Measurements from ENCODE around the gene ARPC1B. TPM values are rescaled to one million over a fixed set of nuclear protein-coding genes. Genes with fewer than 3 reads are reported as not detected.
"Not testable (repeated sequence)": the region's sequence is repeated elsewhere in the genome, so short reads cannot be mapped to it uniquely, and the experiment has no call there.

Gene ARPC1B
- total and polyA plus RNA-seq, 7 donors, result 70.3 to 390 (median 136) TPM

DNA sequence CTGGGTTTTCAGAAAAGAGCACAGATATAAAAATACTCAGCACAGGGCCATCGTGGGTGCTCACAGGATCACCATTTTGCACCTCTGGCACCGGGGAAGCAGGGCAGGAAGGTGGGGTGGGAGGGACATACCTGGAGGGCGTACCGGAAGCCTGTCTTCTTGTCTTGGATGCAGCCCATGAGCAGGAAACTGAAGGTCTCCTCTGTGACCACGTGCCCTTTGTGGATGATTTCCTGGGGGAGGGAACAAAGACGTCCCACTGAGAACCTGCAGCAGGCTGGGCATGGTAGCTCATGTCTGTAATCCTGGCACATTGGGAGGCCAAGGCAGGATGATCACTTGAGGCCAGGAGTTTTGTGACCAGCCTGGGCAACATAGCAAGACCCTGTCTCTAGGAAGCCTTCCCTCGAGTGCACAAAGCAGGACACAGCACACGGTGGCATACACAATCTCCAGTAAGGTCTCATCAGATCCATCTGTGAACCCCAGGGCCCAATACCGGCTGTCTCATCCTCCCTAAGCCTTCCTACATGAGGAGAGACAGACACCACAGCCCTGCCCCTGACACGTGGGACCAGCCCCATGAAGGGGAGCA is 54.5 kb downstream of the ARPC1B start:
- 88 to 89% methylated on average over 10 of the region's 10 CpGs for WGBS, 2 donors
- no peak overlapping the region for H3K4me3 ChIP-seq
- H3K9me3 ChIP-seq, result no peaks in the 10 kb centered on the region
- no peaks in the 10 kb centered on the region for H3K4me1 ChIP-seq
- DNase-seq, result no peak
- no peak overlapping the region for H3K27ac ChIP-seq
- intact Hi-C loops (cut with DNase I), result no loop called here
- H3K36me3 ChIP-seq, result peaks cover 5 to 78% (median 42%) of the 10 kb centered on the region in 4 donors
- no peaks in the 10 kb centered on the region for H3K27me3 ChIP-seq
- TF ChIP-seq POLR2A (IDR thresholded peaks at IDR 0.05) (no peak), EP300 (IDR thresholded peaks at IDR 0.05) (no peak), POLR2AphosphoS5 (IDR thresholded peaks at IDR 0.05) (no peak), CTCF (IDR thresholded peaks at IDR 0.05) (no peak)

DNA sequence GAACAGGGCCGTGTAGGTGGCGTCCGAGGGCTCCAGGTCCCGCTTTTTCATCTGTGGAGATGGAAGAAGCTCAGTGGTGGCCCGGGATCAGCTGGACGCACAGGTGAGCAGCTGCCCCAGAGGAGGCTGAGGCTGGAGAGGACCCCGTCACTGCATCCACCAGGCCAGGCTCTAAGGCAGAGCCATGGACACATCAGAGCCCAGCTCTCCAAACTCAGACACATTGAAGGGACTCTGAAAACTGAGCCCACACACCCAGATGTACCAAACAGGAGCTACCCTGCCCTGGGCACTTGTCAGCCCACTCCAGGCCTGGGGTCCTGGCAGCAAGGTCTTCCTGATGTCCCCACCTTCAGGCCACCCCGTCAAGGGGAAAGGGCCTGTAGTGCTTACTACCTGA is 55.2 kb downstream of the ARPC1B start:
- Histone ChIP-seq H3K36me3 (peaks cover 5 to 78% (median 40%) of the 10 kb centered on the region in 4 donors), H3K27me3 (no peaks in the 10 kb centered on the region), H3K4me3 (no peak overlapping the region), H3K27ac (no peak overlapping the region), H3K9me3 (no peaks in the 10 kb centered on the region), H3K4me1 (no peaks in the 10 kb centered on the region)
- 94 to 95% methylated on average over 8 of the region's 8 CpGs for WGBS, 2 donors
- DNase-seq, result no peak
- intact Hi-C loops (cut with DNase I), result no loop called here
- TF ChIP-seq POLR2AphosphoS5 (IDR thresholded peaks at IDR 0.05) (no peak), EP300 (IDR thresholded peaks at IDR 0.05) (no peak), CTCF (IDR thresholded peaks at IDR 0.05) (no peak), POLR2A (IDR thresholded peaks at IDR 0.05) (no peak)

DNA sequence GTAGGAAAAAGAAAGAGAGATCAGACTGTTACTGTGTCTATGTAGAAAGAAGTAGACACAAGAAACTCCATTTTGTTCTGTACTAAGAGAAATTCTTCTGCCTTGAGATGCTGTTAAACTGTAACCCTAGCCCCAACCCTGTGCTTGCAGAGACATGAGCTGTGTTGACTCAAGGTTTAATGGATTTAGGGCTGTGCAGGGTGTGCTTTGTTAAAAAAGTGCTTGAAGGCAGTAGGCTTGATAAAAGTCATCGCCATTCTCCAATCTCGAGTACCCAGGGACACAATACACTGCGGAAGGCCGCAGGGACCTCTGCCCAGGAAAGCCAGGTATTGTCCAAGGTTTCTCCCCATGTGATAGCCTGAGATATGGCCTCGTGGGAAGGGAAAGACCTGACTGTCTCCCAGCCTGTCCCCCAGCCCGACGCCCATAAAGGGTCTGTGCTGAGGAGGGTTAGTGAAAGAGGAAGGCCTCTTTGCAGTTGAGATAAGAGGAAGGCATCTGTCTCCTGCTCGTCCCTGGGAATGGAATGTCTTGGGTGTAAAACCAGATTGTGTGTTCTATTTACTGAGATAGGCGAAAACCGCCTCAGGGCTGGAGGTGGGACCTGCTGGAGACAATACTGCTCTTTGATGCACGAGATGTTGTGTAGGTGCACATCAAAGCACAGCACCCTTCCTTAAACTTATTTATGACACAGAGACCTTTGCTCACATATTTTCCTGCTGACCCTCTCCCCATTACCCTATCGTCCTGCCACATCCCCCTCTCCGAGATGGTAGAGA is 57.4 kb downstream of the ARPC1B start:
- H3K9me3 ChIP-seq; intact Hi-C loops (cut with DNase I); H3K4me1 ChIP-seq; H3K27me3 ChIP-seq; H3K4me3 ChIP-seq; H3K27ac ChIP-seq; DNase-seq: not testable (repeated sequence)
- WGBS, 2 donors, result 52 to 82% methylated on average over 13 of the region's 13 CpGs
- H3K36me3 ChIP-seq, result peaks cover 5 to 72% (median 36%) of the 10 kb centered on the region in 4 donors

GRCh38 chr7:99433158-99433557 is 58.6 kb downstream of the ARPC1B start:
- Histone ChIP-seq H3K27me3 (no peaks in the 10 kb centered on the region), H3K4me1 (peaks cover 0 to 10% (median 8%) of the 10 kb centered on the region in 4 donors), H3K4me3 (no peak overlapping the region), H3K36me3 (peaks cover 5 to 68% (median 36%) of the 10 kb centered on the region in 4 donors), H3K27ac (no peak overlapping the region), H3K9me3 (no peaks in the 10 kb centered on the region)
- no peak for DNase-seq
- TF ChIP-seq CTCF (IDR thresholded peaks at IDR 0.05) (no peak), POLR2AphosphoS5 (IDR thresholded peaks at IDR 0.05) (no peak), EP300 (IDR thresholded peaks at IDR 0.05) (no peak), POLR2A (IDR thresholded peaks at IDR 0.05) (no peak)
- intact Hi-C loops (cut with DNase I), result no loop called here
- 95 to 97% methylated on average over 9 of the region's 9 CpGs for WGBS, 2 donors

GRCh38 chr7:99437946-99438572 is 63.5 kb downstream of the ARPC1B start:
- Histone ChIP-seq H3K4me3 (peak overlapping the region; percentile 80 to 95 (median 90)), H3K9me3 (no peaks in the 10 kb centered on the region), H3K27me3 (no peaks in the 10 kb centered on the region), H3K27ac (peak overlapping the region; percentile 86 to 89 (median 86)), H3K4me1 (peaks cover 0 to 37% (median 35%) of the 10 kb centered on the region in 4 donors), H3K36me3 (peaks cover 0 to 25% (median 10%) of the 10 kb centered on the region in 4 donors)
- DNase-seq, result no peak
- intact Hi-C loops (cut with DNase I), result no loop called here
- 8 to 17% methylated on average over 20 of the region's 20 CpGs for WGBS, 2 donors
- no peak for TF ChIP-seq EP300 (IDR thresholded peaks at IDR 0.05)
- TF ChIP-seq POLR2A (IDR thresholded peaks at IDR 0.05), result no peak
- no peak for TF ChIP-seq CTCF (IDR thresholded peaks at IDR 0.05)
- TF ChIP-seq POLR2AphosphoS5 (IDR thresholded peaks at IDR 0.05), result no peak
